OCI-M1 (cell line): ENCODE data around the gene C16orf78.

Experiments
- DNase-seq: peaks from one replicate; lab custom pipeline; 2025; lab: John Stamatoyannopoulos, UW

Gene C16orf78

GRCh38 chr16:49395021-49395420 is 21.4 kb downstream of the C16orf78 start:
- DNase-seq = no peak

GRCh38 chr16:49396206-49396720 is 22.7 kb downstream of the C16orf78 start:
- DNase-seq = no peak

DNA sequence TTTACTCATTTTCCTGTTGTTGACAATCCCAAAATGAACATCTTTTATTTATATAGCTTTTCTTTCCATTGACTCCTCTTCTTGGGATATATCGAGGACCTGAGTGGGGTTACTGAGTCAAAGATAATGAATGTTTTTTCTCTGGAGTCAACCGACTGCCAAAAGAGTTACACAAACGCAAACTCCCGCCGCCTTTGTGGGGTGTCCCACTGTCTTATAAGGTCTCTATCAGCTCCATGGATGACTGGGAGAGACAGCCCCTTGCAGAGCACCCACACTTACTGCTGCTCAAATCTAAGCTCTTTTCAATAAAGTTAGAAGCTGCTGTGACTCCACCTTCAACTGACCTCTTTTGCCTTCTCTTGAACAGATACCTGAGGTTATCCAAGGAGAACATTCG is 25.2 kb downstream of the C16orf78 start:
- DNase-seq = no peak

- no peak for DNase-seq
These were observed 26.2 kb downstream of the C16orf78 start for GRCh38 chr16:49399594-49400364.

DNA sequence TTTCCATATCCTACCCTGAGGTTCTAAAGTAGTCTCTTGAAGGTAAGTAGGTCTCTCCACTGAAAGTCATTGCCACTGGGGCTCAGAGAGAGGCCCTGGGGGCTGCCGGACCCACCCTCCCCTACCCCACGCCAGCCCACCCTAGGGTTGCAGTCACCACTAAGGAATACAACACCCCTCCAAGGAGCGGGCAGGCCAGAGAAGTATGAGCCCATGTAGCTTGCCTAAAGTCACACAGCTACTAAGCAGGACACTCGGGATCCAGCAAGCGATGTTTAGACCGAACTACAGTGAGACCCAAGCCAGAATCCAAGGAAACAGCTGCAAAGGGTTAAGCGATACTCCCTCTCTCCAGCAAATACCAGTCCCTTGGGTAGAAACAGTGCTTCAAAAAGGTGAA is 27.0 kb downstream of the C16orf78 start:
- DNase-seq = no peak

DNA sequence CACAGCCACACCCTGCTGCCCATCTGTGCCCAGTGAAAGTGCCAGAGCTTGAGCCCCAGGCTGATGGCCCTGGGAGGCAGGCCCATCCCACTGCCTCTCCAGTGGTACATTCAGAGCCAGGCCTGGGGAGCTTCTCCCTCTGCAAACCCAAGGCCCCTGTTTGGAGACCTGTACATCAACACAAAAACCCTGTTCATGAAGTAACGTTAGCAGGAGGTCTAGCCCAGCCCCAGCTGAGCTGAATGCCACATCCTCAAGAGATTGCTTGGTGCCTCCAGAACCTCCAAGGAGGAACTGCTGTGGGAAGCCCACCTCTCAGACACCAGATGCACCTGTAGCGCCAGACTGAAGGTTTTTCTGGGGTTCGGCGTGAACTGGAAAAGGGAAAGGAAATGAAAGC is 31.5 kb downstream of the C16orf78 start:
- DNase-seq = no peak

GRCh38 chr16:49405530-49405929 is 31.9 kb downstream of the C16orf78 start:
- no peak for DNase-seq

DNA sequence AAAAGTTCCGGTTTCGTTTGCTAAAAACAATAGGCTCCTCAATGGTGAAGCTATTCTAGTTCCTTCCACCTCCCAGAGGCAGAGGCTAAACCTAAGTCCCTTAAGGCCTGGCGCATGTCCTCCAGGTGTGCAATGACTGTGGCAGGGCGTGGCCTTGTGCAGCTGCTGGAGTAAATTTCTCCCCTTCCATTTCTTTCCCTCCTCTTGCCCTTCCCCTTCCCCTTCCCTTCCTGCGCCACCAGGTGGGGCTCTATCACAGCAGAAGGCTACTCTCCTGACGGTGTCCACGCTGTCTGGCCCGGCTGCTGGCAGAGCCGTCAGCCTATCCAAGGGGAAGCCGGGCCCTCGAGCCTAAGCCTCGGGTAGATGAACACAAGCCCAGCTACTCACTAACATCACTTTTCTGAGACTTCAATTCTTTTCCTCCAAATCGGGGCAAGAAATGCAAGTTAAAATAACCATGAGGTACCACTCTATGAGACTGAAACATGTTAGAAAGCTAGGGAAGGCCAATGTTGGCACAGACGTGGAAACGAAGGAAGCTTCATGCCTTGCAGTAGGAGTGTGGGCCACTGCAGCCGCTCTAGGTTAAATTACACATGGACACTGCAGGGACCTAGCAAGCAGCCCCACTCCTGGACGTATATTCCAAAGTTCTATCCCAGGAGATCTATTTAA is 34.4 kb downstream of the C16orf78 start:
- DNase-seq = peak; percentile 70

DNA sequence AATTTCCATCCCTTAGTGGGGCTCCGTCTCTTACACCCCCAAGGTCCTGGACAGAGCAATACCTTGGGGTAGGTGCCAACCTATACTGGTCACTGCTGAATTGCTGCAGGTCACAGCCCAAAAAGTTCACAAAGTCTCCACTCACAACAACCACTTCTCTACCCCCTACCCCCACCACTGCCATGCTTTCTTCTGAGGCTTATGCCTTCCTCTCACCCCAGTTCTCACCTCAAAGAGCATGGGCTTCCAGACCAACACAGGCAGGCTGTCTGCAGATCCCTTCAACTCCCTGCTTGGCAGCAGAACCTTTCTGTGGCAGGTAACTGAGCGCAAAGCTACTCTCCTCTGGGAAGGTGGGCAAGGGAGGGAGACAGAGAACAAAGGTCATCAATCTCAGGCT is 35.5 kb downstream of the C16orf78 start:
- no peak for DNase-seq

GRCh38 chr16:49410226-49410625 is 36.6 kb downstream of the C16orf78 start:
- no peak for DNase-seq

DNA sequence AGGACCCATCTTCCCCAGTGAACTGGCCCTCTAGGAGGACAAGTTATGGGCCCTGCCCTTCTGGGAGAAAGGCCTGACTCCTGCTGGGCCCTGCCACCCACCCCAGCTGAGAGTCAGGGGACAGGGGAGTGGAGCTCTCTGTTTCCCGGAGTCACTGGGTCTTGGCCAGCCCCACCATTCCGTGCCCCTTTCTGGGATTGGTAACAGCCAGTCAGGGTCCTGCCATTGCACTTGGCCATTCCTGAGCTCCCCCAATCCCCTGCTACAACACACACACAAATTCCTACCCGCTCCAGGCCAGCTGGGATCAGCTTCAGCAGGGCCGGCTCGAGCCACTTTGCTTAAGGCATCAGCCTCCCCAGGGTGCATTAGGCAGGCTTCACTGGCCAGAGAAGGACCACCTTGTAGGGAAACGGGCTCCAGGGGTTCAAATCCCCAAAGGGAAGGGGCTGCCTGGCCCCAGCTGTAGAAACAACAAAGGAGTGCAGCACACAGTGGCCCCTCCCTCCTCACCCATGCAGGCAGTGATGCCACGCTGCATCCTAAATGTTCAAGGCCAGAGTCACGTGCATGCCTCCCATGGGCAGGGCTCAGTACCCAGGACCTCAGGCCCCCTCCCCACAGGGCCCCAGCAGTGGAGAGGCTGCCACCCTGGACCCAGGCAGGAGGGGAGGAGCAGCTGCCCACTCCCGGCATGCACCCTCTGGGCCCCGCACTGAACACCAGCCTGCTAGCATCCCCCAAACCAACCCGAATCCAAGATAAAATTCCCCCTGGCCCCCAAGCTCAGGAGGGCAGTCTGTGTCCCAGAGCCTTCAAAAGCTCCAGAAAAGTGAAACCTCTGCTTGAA is 37.7 kb downstream of the C16orf78 start:
- DNase-seq = no peak

- DNase-seq = no peak
These were observed 41.1 kb downstream of the C16orf78 start for GRCh38 chr16:49414671-49415070.

GRCh38 chr16:49415083-49415482 is 41.5 kb downstream of the C16orf78 start:
- no peak for DNase-seq

- no peak for DNase-seq
These were observed 42.5 kb downstream of the C16orf78 start for GRCh38 chr16:49416001-49416675.

GRCh38 chr16:49417354-49417753 is 43.8 kb downstream of the C16orf78 start:
- DNase-seq = no peak

- DNase-seq = no peak
These were observed 45.4 kb downstream of the C16orf78 start for GRCh38 chr16:49419006-49419405.

- DNase-seq = no peak
These were observed 46.3 kb downstream of the C16orf78 start for GRCh38 chr16:49419862-49420261.

GRCh38 chr16:49422896-49423295 is 49.3 kb downstream of the C16orf78 start:
- no peak for DNase-seq

DNA sequence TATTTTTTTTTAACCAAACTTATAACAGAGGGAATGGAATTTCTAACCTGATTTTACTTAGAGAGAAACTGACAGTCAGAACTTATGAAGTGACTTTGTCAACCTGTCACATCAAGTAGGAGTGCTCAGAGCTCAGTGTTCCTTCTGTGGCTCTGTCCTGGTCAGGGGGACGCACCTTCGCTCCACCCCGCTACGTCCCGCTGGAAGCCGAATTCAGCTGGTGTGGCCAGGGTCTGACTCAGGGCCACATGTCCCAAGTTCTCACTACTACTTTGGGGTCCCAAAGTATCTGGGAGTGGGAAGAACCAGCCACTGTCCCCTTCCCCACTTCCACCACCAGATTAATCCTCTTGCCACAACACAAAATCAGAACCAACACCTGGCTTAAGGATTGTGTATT is 51.4 kb downstream of the C16orf78 start:
- no peak for DNase-seq

DNA sequence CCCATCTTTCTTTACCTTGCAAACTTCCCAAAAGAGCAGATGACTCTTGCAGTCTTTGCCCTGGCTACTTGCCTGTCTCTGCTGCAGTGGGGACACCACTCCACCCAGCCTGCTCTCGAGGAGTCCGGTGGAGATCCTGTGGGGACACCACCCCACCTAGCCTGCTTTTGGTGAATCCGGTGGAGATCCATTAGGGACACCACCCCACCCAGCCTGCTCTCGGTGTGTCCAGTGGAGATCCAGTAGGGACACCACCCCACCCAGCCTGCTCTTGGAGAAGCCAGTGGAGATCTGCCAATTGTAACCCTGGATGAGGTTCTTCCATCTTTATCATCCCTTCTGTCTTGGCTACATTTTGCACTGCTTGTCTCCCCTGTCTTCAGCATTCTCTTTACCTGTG is 54.2 kb downstream of the C16orf78 start:
- DNase-seq = no peak

DNA sequence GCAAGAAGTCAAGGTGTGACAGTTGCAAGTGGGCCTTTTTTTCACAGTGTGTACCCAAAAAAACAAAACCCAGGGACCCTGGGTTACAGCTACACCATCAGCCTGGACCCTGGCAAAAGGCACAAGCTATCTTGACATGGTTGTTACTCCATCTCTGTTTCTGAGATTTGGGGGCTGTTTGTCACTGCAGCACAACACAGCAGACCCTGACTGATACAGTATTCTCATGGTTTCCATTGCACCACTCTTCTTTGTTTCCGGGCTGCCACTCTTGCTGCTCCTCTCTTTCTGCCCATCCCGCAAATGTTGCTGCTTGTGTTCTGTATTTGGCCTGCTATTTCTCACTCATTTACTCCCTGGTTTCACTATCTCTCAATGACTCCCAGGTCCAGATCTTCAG is 55.2 kb downstream of the C16orf78 start:
- DNase-seq = no peak

- DNase-seq = no peak
These were observed 57.4 kb downstream of the C16orf78 start for GRCh38 chr16:49431040-49431439.
